ENCODE results near the gene ANAPC1. TPM values are rescaled to one million over a fixed set of nuclear protein-coding genes. Genes with fewer than 3 reads are reported as not detected.

Gene ANAPC1
- 50.3 and 52.9 TPM in 2 replicates for total RNA-seq (ENCODE audit: low replicate concordance)
- long read RNA-seq, partial matches to known transcripts = 18 of 24 reads
- long read RNA-seq, other reads (novel, unspliced or antisense) = 4 of 24 reads

GRCh38 chr2:111883661-111884591, at the start of gene ANAPC1:
TSS of gene ANAPC1 (minus strand) at chr2:111884193. CDS start at chr2:111880825, 3,368 bp downstream.
- DNase-seq (ENCODE audit: extremely low spot score, unreplicated experiment) = peak; percentile 90

GRCh38 chr2:111932841-111933291, 48.9 kb upstream of the ANAPC1 start:
- Mint-ChIP-seq H3K4me3 (no peak overlapping the region), H3K27me3 (no peaks in the 10 kb centered on the region), H3K9me3 (no peaks in the 10 kb centered on the region), H3K27ac (no peak overlapping the region), H3K36me3 (peaks cover 43% of the 10 kb centered on the region), H3K4me1 (ENCODE audit: unreplicated experiment) (peaks cover 16% of the 10 kb centered on the region)
- no peak for DNase-seq (ENCODE audit: extremely low spot score, unreplicated experiment)
- TF ChIP-seq CTCF (conservative IDR thresholded peaks at IDR 0.05) = no peak

More at GRCh38 chr2:111883661-111884591, at the start of gene ANAPC1:
- Mint-ChIP-seq H3K4me1 (ENCODE audit: unreplicated experiment) (peaks cover 10% of the 10 kb centered on the region), H3K4me3 (peak within 1 kb of the TSS; percentile 94), H3K9me3 (no peaks in the 10 kb centered on the region), H3K27me3 (no peaks in the 10 kb centered on the region), H3K27ac (peak within 1 kb of the TSS; percentile 94), H3K36me3 (no peaks in the 10 kb centered on the region)
- TF ChIP-seq CTCF (conservative IDR thresholded peaks at IDR 0.05) = no peak

- DNase-seq (ENCODE audit: extremely low spot score, unreplicated experiment) = no peak
- TF ChIP-seq CTCF (conservative IDR thresholded peaks at IDR 0.05) = no peak
- H3K4me1 Mint-ChIP-seq (ENCODE audit: unreplicated experiment) = peaks cover 21% of the 10 kb centered on the region
- H3K27ac Mint-ChIP-seq = peak overlapping the region; percentile 17
- H3K36me3 Mint-ChIP-seq = peaks cover 51% of the 10 kb centered on the region
- H3K4me3 Mint-ChIP-seq = no peak overlapping the region
- H3K27me3 Mint-ChIP-seq = no peaks in the 10 kb centered on the region
- H3K9me3 Mint-ChIP-seq = no peaks in the 10 kb centered on the region
Measured at GRCh38 chr2:111930875-111931274, 46.9 kb upstream of the ANAPC1 start.

- peaks cover 21% of the 10 kb centered on the region for H3K4me1 Mint-ChIP-seq (ENCODE audit: unreplicated experiment)
- peak overlapping the region; percentile 17 for H3K27ac Mint-ChIP-seq
- no peak for TF ChIP-seq CTCF (conservative IDR thresholded peaks at IDR 0.05)
- DNase-seq (ENCODE audit: extremely low spot score, unreplicated experiment) = no peak
- H3K9me3 Mint-ChIP-seq = no peaks in the 10 kb centered on the region
- no peak overlapping the region for H3K4me3 Mint-ChIP-seq
- H3K36me3 Mint-ChIP-seq = peaks cover 51% of the 10 kb centered on the region
- no peaks in the 10 kb centered on the region for H3K27me3 Mint-ChIP-seq
Measured at GRCh38 chr2:111930409-111930808, 46.4 kb upstream of the ANAPC1 start.

- Mint-ChIP-seq H3K4me1 (ENCODE audit: unreplicated experiment) (peaks cover 42% of the 10 kb centered on the region), H3K27me3 (no peaks in the 10 kb centered on the region), H3K9me3 (no peaks in the 10 kb centered on the region), H3K27ac (no peak overlapping the region), H3K4me3 (no peak overlapping the region), H3K36me3 (peaks cover 40% of the 10 kb centered on the region)
- TF ChIP-seq CTCF (conservative IDR thresholded peaks at IDR 0.05) = no peak
- DNase-seq (ENCODE audit: extremely low spot score, unreplicated experiment) = no peak
Measured at GRCh38 chr2:111927723-111928122, 43.7 kb upstream of the ANAPC1 start.

All from type B pancreatic cell (in vitro differentiated cells).